BJ (cell line): Measurements from ENCODE around the gene EMC6. TPM values are rescaled to one million over a fixed set of nuclear protein-coding genes. Genes with fewer than 3 reads are reported as not detected.

ENCODE experiments used
- CTCF ChIA-PET: fragments of 350-600 bp; formaldehyde crosslinking; extraction: SDS; loops from one replicate; lab custom pipeline; 2021; ENCODE audit warnings: antibody characterized with exemption, inconsistent platforms; lab: Yijun Ruan, JAX
- POLR2A ChIA-PET: fragments of 300-600 bp; sonication (Branson Sonifier 250); formaldehyde crosslinking; extraction: SDS; loops from one replicate; lab custom pipeline; 2021; ENCODE audit warnings: antibody characterized with exemption; lab: Charles Lee
- DNase-seq: peaks from one replicate; pipeline ENCODE4 v3.0.0-alpha.2; 2011; ENCODE audit warnings: low read depth
- H3K27me3 ChIP-seq: 2 replicates; pipeline ENCODE4 v1.6.0; 2011; ENCODE audit warnings: low read length; ENCODE audit not compliant: control insufficient read depth, insufficient read depth
- H3K36me3 ChIP-seq: 2 replicates; pipeline ENCODE4 v1.5.1; 2011; ENCODE audit warnings: low read length; ENCODE audit not compliant: control insufficient read depth, insufficient read depth
- H3K4me3 ChIP-seq: 2 replicates; pipeline ENCODE4 v1.5.1; 2011; ENCODE audit warnings: low read depth, mild to moderate bottlenecking, control low read depth, low read length
- polyA plus RNA-seq: library from polyadenylated mRNA; depleted of rRNA; stranded (reverse); fragments of >200 nt; gene quantifications from 2 replicates; pipeline ENCODE4 v1.2.3, GENCODE V29; 2011
- TF ChIP-seq, protein P1 (sequence below): IDR thresholded peaks from 2 replicates; pipeline ENCODE4 v1.5.1; 2011; ENCODE audit warnings: low read depth, mild to moderate bottlenecking, control low read depth, inconsistent platforms, low read length, moderate library complexity; ENCODE audit not compliant: insufficient read depth

The EMC6 gene
- polyA plus RNA-seq, 1 experiment: 38.6 TPM

DNA sequence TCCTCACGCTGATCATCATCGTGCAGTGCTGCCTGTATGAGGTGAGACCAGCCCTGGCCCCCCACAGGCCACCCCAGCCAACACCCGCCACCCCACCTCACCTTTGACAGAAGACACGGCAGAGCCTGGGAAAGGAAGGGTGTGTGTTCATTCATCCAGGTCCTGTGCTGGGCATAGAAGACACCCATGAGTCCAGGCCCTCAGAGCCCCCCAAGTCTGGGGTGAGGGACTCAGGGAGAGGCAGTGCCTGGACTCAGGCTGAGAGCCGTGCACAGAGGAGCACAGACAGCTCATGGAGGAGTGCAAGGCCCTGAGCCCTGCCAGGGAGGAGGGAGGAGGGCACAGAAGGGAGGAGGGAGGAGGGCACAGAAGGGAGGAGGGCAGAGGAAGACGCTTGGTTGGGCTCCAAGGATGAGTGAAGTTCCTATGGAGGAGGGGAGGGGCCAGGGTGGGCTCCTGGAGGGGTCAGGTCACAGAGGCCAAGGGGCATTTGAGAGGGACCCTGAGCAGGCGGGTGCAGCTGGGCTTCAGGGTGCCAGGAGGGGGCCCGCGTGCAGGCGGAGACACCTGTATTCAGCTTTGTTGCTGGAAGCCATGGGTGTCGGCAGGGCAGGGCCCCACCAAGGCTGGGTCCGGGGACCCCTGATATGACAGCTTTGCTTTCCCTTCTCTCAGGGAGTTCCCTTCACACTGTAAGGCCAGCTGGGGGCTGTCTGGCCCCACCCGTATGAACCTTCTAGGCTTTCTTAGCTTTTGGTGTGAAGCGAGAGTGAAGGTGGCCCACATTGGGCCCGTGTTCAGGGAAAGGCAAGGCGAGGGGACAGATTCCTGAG, 11.6 kb upstream of the EMC6 start:
- TF ChIP-seq, protein P1, sequence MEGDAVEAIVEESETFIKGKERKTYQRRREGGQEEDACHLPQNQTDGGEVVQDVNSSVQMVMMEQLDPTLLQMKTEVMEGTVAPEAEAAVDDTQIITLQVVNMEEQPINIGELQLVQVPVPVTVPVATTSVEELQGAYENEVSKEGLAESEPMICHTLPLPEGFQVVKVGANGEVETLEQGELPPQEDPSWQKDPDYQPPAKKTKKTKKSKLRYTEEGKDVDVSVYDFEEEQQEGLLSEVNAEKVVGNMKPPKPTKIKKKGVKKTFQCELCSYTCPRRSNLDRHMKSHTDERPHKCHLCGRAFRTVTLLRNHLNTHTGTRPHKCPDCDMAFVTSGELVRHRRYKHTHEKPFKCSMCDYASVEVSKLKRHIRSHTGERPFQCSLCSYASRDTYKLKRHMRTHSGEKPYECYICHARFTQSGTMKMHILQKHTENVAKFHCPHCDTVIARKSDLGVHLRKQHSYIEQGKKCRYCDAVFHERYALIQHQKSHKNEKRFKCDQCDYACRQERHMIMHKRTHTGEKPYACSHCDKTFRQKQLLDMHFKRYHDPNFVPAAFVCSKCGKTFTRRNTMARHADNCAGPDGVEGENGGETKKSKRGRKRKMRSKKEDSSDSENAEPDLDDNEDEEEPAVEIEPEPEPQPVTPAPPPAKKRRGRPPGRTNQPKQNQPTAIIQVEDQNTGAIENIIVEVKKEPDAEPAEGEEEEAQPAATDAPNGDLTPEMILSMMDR: no peak
- CTCF ChIA-PET: interaction anchor here (0.5 to 2.0 kb wide), 3 partner anchors 9 to 80 kb away, joined by 3 to 5 read pairs (median 3); no protein-coding TSS in a partner anchor
- no peak overlapping the region for H3K4me3 ChIP-seq
- no peaks in the 10 kb centered on the region for H3K27me3 ChIP-seq
- POLR2A ChIA-PET: no interaction called here
- H3K36me3 ChIP-seq: peaks cover 3% of the 10 kb centered on the region
- no peak for DNase-seq

DNA sequence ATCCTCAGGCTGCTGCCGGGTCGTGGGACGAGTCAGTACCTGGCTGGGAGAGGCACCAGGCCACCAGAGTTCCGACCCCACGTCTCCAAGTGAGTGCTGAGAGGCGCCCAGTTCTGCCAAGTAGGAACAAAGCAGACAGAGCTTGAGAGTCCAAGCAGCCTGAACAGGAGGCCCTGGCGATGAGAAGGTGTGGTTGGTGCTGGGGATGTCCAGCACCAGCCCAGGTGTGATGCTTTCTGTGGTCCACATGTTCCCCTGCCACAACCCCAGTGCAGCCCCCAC, 11.1 kb upstream of the EMC6 start:
- Histone ChIP-seq H3K36me3 (peaks cover 5% of the 10 kb centered on the region), H3K4me3 (no peak overlapping the region), H3K27me3 (no peaks in the 10 kb centered on the region)
- DNase-seq: no peak
- ChIA-PET CTCF (interaction anchor here (0.5 to 2.0 kb wide), 3 partner anchors 10 to 80 kb away, joined by 3 to 5 read pairs (median 3); no protein-coding TSS in a partner anchor), POLR2A (no interaction called here)
- TF ChIP-seq, protein P1: no peak

DNA sequence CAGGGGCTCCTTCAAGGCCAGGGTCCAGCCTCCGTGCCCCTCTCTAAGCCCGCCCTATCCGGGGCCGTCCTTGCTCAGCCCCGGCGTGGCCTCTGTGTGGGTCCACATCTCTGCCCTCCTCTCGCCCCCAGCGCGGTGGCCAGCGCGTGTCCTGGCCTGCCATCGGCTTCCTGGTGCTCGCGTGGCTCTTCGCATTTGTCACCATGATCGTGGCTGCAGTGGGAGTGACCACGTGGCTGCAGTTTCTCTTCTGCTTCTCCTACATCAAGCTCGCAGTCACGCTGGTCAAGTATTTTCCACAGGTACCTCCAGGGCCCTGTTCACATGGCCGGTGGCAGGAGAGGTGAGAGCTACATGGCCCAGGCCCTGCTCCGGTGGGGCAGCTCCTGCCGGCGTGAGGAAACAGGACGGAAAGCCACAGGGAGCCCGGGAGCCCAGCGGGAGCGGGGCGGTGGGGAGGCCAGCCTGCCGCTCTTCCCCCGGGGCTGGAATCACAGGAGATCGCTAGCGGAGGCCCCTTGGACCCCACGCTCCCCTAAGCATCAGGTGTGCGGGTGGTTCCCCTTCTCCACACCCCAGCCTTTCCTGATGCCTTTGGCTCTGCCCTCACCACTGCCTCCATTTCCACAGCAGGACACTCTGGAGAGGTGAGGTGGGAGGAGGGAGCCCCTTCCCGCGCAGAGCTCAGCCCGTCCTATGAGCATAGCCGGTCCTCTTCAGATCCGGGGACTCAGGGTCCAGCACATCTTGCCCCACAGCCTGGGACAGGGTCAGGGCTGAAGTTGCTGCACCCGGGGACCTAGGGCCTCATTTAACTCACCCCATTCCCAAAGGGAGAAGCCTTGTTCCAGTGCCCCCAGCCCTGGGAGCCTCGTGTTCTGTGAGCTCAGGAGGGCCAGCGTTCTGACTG, 10.5 kb upstream of the EMC6 start:
- no peak overlapping the region for H3K4me3 ChIP-seq
- TF ChIP-seq, protein P1: no peak
- H3K27me3 ChIP-seq: no peaks in the 10 kb centered on the region
- no peak for DNase-seq
- peaks cover 8% of the 10 kb centered on the region for H3K36me3 ChIP-seq
- CTCF ChIA-PET: interaction anchor here (1.0 to 2.0 kb wide), 4 partner anchors 10 to 610 kb away, joined by 3 to 5 read pairs (median 4); no protein-coding TSS in a partner anchor
- POLR2A ChIA-PET: no interaction called here

DNA sequence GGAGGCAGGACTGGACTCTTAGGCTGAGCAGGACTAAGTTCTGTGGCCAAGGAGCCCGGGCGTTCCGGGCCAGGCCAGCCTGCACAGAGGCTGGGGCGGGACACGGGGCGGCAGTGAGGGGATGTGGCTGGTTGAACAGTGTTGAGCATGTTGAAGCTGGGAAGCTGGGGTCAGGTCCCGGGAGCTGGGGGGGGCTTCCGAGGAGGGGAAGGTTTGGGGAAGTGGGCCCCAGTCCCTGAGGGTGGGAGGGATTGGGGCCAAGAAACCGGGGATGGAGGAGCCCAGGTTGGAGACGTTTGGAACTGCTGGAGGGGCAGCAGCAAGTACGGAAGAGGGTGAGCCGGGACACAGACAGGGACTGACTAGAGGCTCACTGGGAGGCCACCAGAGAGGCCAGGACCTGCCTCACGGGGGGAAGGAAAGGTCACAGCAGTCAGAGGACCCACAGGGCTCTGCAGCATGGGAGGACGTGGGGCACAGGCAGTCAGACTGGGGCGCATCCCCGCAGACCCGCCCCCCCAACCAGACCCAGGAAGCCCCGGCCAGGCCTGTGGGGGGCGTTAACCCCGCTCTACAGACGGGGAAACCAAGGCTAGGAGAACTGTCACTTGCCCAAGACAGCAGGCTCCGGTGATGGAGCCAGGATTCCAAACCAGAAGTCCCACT, 9.7 kb upstream of the EMC6 start:
- no peak for DNase-seq
- POLR2A ChIA-PET: interaction anchor here (0.7 kb wide), 1 partner anchor 55 kb away, joined by 3 read pairs; no protein-coding TSS in a partner anchor
- no peaks in the 10 kb centered on the region for H3K27me3 ChIP-seq
- TF ChIP-seq, protein P1: no peak
- CTCF ChIA-PET: interaction anchor here (1.0 to 3.5 kb wide), 5 partner anchors 8 to 610 kb away, joined by 3 to 13 read pairs (median 4); no protein-coding TSS in a partner anchor
- H3K36me3 ChIP-seq: peaks cover 16% of the 10 kb centered on the region
- H3K4me3 ChIP-seq: no peak overlapping the region
